Measurements from ENCODE around the gene PPP2R1B. TPM values are rescaled to one million over a fixed set of nuclear protein-coding genes. Genes with fewer than 3 reads are reported as not detected.
A peak's percentile ranks its signal among the peaks of the same experiment; 100 is the strongest.

PPP2R1B gene
- total RNA-seq, 1 experiment from 2014 or later: 109 TPM

- no TSS peak for BruUV-seq (replicated peaks)
- H3K4me1 Mint-ChIP-seq (ENCODE audit: low read depth, unreplicated experiment): peaks cover 21% of the 10 kb centered on the region
- H3K9me3 Mint-ChIP-seq (ENCODE audit: unreplicated experiment): no peaks in the 10 kb centered on the region
- Histone ChIP-seq H3K4me3 (ENCODE audit: low read depth, low read length) (no peak overlapping the region), H3K4me1 (peaks cover 21% of the 10 kb centered on the region), H3K27me3 (replicated peaks; ENCODE audit: control insufficient read depth, insufficient read depth, low read length) (no peaks in the 10 kb centered on the region), H3K36me3 (ENCODE audit: control insufficient read depth, insufficient read depth, low read length) (peaks cover 9% of the 10 kb centered on the region), H3K9me3 (no peaks in the 10 kb centered on the region)
- POLR2A ChIA-PET: interaction anchor here (0.6 to 1.4 kb wide), 4 partner anchors 10 to 90 kb away, joined by 3 to 17 read pairs (median 3); partner anchors contain the start of gene PPP2R1B
- peak overlapping the region; percentile 90 for H3K27ac Mint-ChIP-seq (ENCODE audit: unreplicated experiment)
- no peak for TF ChIP-seq CTCF (IDR thresholded peaks at IDR 0.05; ENCODE audit: insufficient read depth in 1 of 2, low read depth in 1 of 2, low read length in 1 of 2, severe bottlenecking in 1 of 2, unreplicated experiment in 1 of 2)
- no peak overlapping the region for H3K4me3 Mint-ChIP-seq (ENCODE audit: unreplicated experiment)
- H3K27me3 Mint-ChIP-seq (ENCODE audit: insufficient read depth, unreplicated experiment): no peaks in the 10 kb centered on the region
- H3K36me3 Mint-ChIP-seq (ENCODE audit: insufficient read depth, unreplicated experiment): peaks cover 99% of the 10 kb centered on the region
- DNase-seq: no peak
- CTCF ChIA-PET: interaction anchor here (0.6 to 1.5 kb wide), 7 partner anchors 11 to 78 kb away, joined by 3 to 19 read pairs (median 5); no protein-coding TSS in a partner anchor
- intact Hi-C loops (cut with micrococcal nuclease; ENCODE audit: unreplicated experiment): loop anchor here (1.0 kb wide), 1 partner anchor 9 kb away; no protein-coding TSS in a partner anchor
Observed at GRCh38 chr11:111756097-111756496, 10.1 kb downstream of the PPP2R1B start.

GRCh38 chr11:111749646-111750045, 16.5 kb downstream of the PPP2R1B start:
- Mint-ChIP-seq H3K36me3 (ENCODE audit: insufficient read depth, unreplicated experiment) (peaks cover 99% of the 10 kb centered on the region), H3K27ac (ENCODE audit: unreplicated experiment) (no peak overlapping the region), H3K4me3 (ENCODE audit: unreplicated experiment) (no peak overlapping the region), H3K4me1 (ENCODE audit: low read depth, unreplicated experiment) (no peaks in the 10 kb centered on the region), H3K9me3 (ENCODE audit: unreplicated experiment) (no peaks in the 10 kb centered on the region), H3K27me3 (ENCODE audit: insufficient read depth, unreplicated experiment) (no peaks in the 10 kb centered on the region)
- no peak for DNase-seq
- Histone ChIP-seq H3K36me3 (ENCODE audit: control insufficient read depth, insufficient read depth, low read length) (peaks cover 11% of the 10 kb centered on the region), H3K9me3 (no peaks in the 10 kb centered on the region), H3K4me3 (ENCODE audit: low read depth, low read length) (no peak overlapping the region), H3K4me1 (no peaks in the 10 kb centered on the region), H3K27me3 (replicated peaks; ENCODE audit: control insufficient read depth, insufficient read depth, low read length) (no peaks in the 10 kb centered on the region)
- no TSS peak for BruUV-seq (replicated peaks)
- intact Hi-C loops (cut with micrococcal nuclease; ENCODE audit: unreplicated experiment): no loop called here
- TF ChIP-seq CTCF (IDR thresholded peaks at IDR 0.05; ENCODE audit: insufficient read depth in 1 of 2, low read depth in 1 of 2, low read length in 1 of 2, severe bottlenecking in 1 of 2, unreplicated experiment in 1 of 2): no peak
- POLR2A ChIA-PET: no interaction called here
- CTCF ChIA-PET: interaction anchor here (1.6 to 1.7 kb wide), 2 partner anchors 10 to 28 kb away, joined by 3 to 4 read pairs; no protein-coding TSS in a partner anchor

- no peaks in the 10 kb centered on the region for H3K9me3 ChIP-seq
- H3K36me3 Mint-ChIP-seq (ENCODE audit: insufficient read depth, unreplicated experiment): peaks cover 88% of the 10 kb centered on the region
- TF ChIP-seq CTCF (IDR thresholded peaks at IDR 0.05; ENCODE audit: insufficient read depth in 1 of 2, low read depth in 1 of 2, low read length in 1 of 2, severe bottlenecking in 1 of 2, unreplicated experiment in 1 of 2): no peak
- H3K27me3 Mint-ChIP-seq (ENCODE audit: insufficient read depth, unreplicated experiment): no peaks in the 10 kb centered on the region
- no peaks in the 10 kb centered on the region for H3K4me1 ChIP-seq
- intact Hi-C loops (cut with micrococcal nuclease; ENCODE audit: unreplicated experiment): no loop called here
- DNase-seq: no peak
- CTCF ChIA-PET: no interaction called here
- POLR2A ChIA-PET: interaction anchor here (0.6 kb wide), 1 partner anchor 407 kb away, joined by 3 read pairs; no protein-coding TSS in a partner anchor
- peaks cover 9% of the 10 kb centered on the region for H3K36me3 ChIP-seq (ENCODE audit: control insufficient read depth, insufficient read depth, low read length)
- H3K27ac Mint-ChIP-seq (ENCODE audit: unreplicated experiment): no peak overlapping the region
- no peaks in the 10 kb centered on the region for H3K27me3 ChIP-seq (replicated peaks; ENCODE audit: control insufficient read depth, insufficient read depth, low read length)
- H3K9me3 Mint-ChIP-seq (ENCODE audit: unreplicated experiment): no peaks in the 10 kb centered on the region
- no peaks in the 10 kb centered on the region for H3K4me1 Mint-ChIP-seq (ENCODE audit: low read depth, unreplicated experiment)
- no TSS peak for BruUV-seq (replicated peaks)
- H3K4me3 Mint-ChIP-seq (ENCODE audit: unreplicated experiment): no peak overlapping the region
- H3K4me3 ChIP-seq (ENCODE audit: low read depth, low read length): no peak overlapping the region
Observed at GRCh38 chr11:111748035-111748804, 18.0 kb downstream of the PPP2R1B start.
